Duodenal mucosa (tissue), 2 donors: Measurements from ENCODE around the gene TEF.
"Not testable (repeated sequence)": the region's sequence is repeated elsewhere in the genome, so short reads cannot be mapped to it uniquely, and the experiment has no call there.

Source experiments
- H3K27ac ChIP-seq: one replicate; pipeline ENCODE4 v1.7.0; 2013; ENCODE audit warnings: low read depth, low read length
- H3K27me3 ChIP-seq, 2 donors: one replicate each; pipeline ENCODE4 v1.7.0; 2013; ENCODE audit warnings: low read length in 2 of 2, control low read depth in 1 of 2; ENCODE audit not compliant: insufficient read depth in 2 of 2, control insufficient read depth in 1 of 2
- H3K36me3 ChIP-seq, 2 donors: one replicate each; pipeline ENCODE4 v1.7.0; 2013; ENCODE audit warnings: low read length in 2 of 2, control low read depth in 1 of 2; ENCODE audit not compliant: insufficient read depth in 2 of 2, control insufficient read depth in 1 of 2
- H3K4me1 ChIP-seq, 2 donors: one replicate each; pipeline ENCODE4 v1.7.0; 2013; ENCODE audit warnings: low read length in 2 of 2, control low read depth in 1 of 2; ENCODE audit not compliant: insufficient read depth in 2 of 2, control insufficient read depth in 1 of 2
- H3K4me3 ChIP-seq, 2 donors: one replicate each; pipeline ENCODE4 v1.7.0; 2013; ENCODE audit warnings: low read length in 2 of 2, low read depth in 1 of 2
- H3K9ac ChIP-seq, 2 donors: one replicate each; pipeline ENCODE4 v1.7.0; 2013; ENCODE audit warnings: low read length in 2 of 2, low read depth in 1 of 2
- H3K9me3 ChIP-seq, 2 donors: one replicate each; pipeline ENCODE4 v1.7.0; 2013; ENCODE audit warnings: low read length in 2 of 2, control low read depth in 1 of 2; ENCODE audit not compliant: control insufficient read depth in 1 of 2

TEF gene

GRCh38 chr22:41398921-41399320 is 17.2 kb downstream of the TEF start:
- H3K27ac ChIP-seq: no peak overlapping the region
- no peaks in the 10 kb centered on the region for H3K9me3 ChIP-seq
- H3K27me3 ChIP-seq: no peaks in the 10 kb centered on the region
- H3K4me1 ChIP-seq: peaks cover 27 to 28% of the 10 kb centered on the region in 2 donors
- H3K9ac ChIP-seq: no peak overlapping the region
- H3K4me3 ChIP-seq: no peak overlapping the region
- H3K36me3 ChIP-seq: peaks cover 19 to 39% of the 10 kb centered on the region in 2 donors

GRCh38 chr22:41401781-41402648 is 20.3 kb downstream of the TEF start:
- H3K27me3 ChIP-seq: no peaks in the 10 kb centered on the region
- no peaks in the 10 kb centered on the region for H3K9me3 ChIP-seq
- H3K36me3 ChIP-seq: peaks cover 8 to 11% of the 10 kb centered on the region in 2 donors
- peak overlapping the region; percentile 58 for H3K27ac ChIP-seq
- peaks cover 26 to 28% of the 10 kb centered on the region in 2 donors for H3K4me1 ChIP-seq
- H3K4me3 ChIP-seq: peak overlapping the region; percentile 37 to 52
- H3K9ac ChIP-seq: peak overlapping the region; percentile 52 to 58

DNA sequence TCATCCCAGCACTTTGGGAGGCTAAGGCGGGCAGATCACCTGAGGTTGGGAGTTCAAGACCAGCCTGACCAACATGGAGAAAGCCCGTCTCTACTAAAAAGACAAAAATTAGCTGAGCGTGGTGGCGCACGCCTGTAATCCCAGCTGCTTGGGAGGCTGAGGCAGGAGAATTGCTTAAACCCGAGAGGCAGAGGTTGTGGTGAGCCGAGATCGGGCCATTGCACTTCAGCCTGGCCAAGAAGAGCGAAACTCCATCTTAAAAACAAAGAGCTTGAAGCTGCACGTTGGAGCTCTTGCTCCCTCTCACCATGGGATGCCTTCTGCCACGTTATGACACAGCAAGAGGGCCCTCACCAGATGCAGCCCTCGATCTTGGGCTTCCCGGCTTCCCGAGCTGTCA is 21.1 kb downstream of the TEF start:
- not testable (repeated sequence) for H3K36me3 ChIP-seq, H3K27me3 ChIP-seq, H3K9ac ChIP-seq, H3K27ac ChIP-seq, H3K4me3 ChIP-seq, H3K9me3 ChIP-seq
- H3K4me1 ChIP-seq: peaks cover 18 to 19% of the 10 kb centered on the region in 2 donors

GRCh38 chr22:41403532-41404318 is 22.0 kb downstream of the TEF start:
- peak overlapping the region; percentile 1 to 13 for H3K9ac ChIP-seq
- no peak overlapping the region for H3K27ac ChIP-seq
- H3K9me3 ChIP-seq: no peaks in the 10 kb centered on the region
- H3K27me3 ChIP-seq: no peaks in the 10 kb centered on the region
- peaks cover 0 to under 1% of the 10 kb centered on the region in 2 donors for H3K36me3 ChIP-seq
- peaks cover 17 to 19% of the 10 kb centered on the region in 2 donors for H3K4me1 ChIP-seq
- H3K4me3 ChIP-seq: no peak overlapping the region

DNA sequence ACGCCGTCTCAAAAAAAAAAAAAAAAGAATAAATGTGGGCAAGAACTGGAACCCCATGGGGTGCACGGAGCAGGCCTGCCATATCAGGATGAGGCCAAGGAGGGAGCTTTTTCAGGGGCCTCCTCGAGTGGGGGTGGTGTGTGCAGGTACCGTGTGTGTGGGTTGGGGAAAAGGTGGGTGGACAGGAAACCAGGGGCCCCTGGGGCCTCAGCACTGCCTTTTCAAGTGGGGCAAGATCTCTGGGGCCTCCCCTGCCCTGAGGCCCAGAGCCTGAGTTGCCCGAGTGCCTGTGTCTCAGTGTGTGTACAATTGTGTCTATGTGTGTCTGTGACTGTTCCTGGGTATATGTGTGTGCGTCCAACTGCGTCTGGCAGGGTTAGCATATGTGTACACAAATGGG is 23.8 kb downstream of the TEF start:
- H3K27me3 ChIP-seq: no peaks in the 10 kb centered on the region
- no peaks in the 10 kb centered on the region for H3K9me3 ChIP-seq
- H3K9ac ChIP-seq: no peak overlapping the region
- peaks cover 17 to 19% of the 10 kb centered on the region in 2 donors for H3K4me1 ChIP-seq
- H3K27ac ChIP-seq: no peak overlapping the region
- H3K36me3 ChIP-seq: no peaks in the 10 kb centered on the region
- H3K4me3 ChIP-seq: no peak overlapping the region

DNA sequence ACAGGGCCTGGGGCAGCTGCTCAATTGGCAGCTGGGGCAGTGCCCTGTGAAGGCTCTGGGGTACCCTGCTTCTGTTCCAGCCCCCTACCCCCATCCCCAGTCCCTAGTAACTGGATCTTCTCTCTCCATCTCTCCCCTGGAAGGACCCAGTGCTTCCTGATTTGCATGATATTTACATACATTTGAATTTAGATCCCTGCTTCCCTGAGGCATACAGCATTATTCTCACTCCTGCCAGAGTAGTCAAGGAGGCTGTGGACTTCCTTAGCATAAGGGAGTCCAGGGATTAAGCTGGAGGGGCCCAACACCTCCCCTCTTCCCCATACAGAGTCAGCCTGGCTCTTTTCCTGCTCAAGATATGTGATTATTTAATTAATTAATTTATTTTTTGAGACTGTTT is 24.7 kb downstream of the TEF start:
- H3K4me1 ChIP-seq: peaks cover 19 to 21% of the 10 kb centered on the region in 2 donors

DNA sequence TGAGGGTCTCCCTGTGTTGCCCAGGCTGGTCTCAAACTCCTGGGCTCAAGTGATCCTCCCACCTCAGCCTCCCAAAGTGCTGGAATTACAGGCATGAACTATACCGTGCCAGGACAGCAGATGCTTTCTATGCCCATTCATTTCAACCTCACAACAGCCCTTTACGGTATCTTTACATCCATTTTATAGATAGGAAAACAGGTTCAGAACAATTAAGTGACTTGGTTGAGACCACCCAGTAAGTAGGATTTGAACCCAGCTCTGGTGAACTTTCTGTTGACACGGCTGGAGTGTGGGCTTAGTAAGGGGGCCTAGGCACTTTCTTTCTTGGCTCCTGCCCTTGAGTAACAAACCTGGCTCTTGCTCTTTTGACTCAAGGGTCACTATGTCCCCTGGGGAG is 25.7 kb downstream of the TEF start:
- H3K4me3 ChIP-seq: no peak overlapping the region
- H3K4me1 ChIP-seq: peaks cover 11 to 19% of the 10 kb centered on the region in 2 donors
- H3K27me3 ChIP-seq: no peaks in the 10 kb centered on the region
- no peak overlapping the region for H3K9ac ChIP-seq
- no peaks in the 10 kb centered on the region for H3K9me3 ChIP-seq
- no peaks in the 10 kb centered on the region for H3K36me3 ChIP-seq
- H3K27ac ChIP-seq: no peak overlapping the region

More for the DNA sequence above, 24.7 kb downstream of the TEF start:
- Histone ChIP-seq H3K27me3 (no peaks in the 10 kb centered on the region), H3K9me3 (no peaks in the 10 kb centered on the region), H3K36me3 (no peaks in the 10 kb centered on the region), H3K27ac (no peak overlapping the region), H3K9ac (no peak overlapping the region), H3K4me3 (no peak overlapping the region)

DNA sequence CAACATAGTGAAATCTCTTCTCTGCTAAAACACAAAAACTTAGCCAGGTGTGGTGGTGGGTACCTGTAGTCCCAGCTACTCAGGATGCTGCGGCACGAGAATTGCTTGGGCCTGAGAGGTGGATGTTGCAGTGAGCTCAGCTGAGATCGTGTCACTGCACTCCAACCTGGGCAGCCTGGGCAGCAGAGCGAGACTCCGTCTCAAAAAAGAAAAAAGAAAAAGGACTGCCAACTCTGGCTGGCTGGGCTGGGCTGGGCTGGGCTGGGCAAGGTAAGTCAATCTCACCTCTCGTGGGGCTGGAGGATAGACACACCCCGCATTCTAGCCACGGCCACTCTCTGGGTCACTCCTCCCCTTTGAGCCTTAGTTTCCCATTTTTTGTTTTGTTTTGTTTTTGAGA is 26.9 kb downstream of the TEF start:
- H3K27me3 ChIP-seq: no peaks in the 10 kb centered on the region
- H3K36me3 ChIP-seq: no peaks in the 10 kb centered on the region
- H3K9me3 ChIP-seq: no peaks in the 10 kb centered on the region
- no peak overlapping the region for H3K27ac ChIP-seq
- H3K9ac ChIP-seq: no peak overlapping the region
- peaks cover 12 to 18% of the 10 kb centered on the region in 2 donors for H3K4me1 ChIP-seq
- no peak overlapping the region for H3K4me3 ChIP-seq

DNA sequence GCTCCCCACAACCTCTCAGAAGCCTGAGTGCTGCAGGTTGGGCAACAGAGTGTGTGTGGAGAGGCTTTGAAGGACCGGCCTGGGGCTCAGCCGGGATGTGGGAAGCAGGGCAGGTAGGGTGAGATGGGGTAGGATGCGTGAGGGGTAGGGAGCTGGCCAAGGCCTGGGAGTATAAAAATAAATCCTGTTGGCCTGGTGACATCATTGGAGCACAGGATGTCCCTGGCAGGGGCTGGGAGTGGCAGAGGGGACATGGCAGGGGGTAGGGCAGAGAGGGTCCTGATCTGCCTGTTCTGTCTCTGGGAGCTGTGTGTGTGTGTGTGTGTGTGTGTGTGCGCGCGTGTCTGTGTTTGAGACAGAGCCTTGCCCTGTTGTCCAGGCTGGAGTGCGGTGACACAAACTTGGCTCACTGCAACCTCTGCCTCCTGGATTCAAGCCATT is 28.6 kb downstream of the TEF start:
- Histone ChIP-seq H3K4me3 (no peak overlapping the region), H3K9ac (no peak overlapping the region), H3K4me1 (peaks cover 17 to 28% of the 10 kb centered on the region in 2 donors), H3K27me3 (no peaks in the 10 kb centered on the region), H3K36me3 (no peaks in the 10 kb centered on the region), H3K27ac (no peak overlapping the region), H3K9me3 (no peaks in the 10 kb centered on the region)
